HG02759 (cell line): ENCODE results near the gene CAST.

Source experiments
- ATAC-seq: cut with Tn5 transposase; IDR thresholded peaks from one replicate; pipeline ENCODE4 v1.9.1; 2021; ENCODE audit warnings: mild to moderate bottlenecking, moderate library complexity; ENCODE audit not compliant: unreplicated experiment

CAST gene

DNA sequence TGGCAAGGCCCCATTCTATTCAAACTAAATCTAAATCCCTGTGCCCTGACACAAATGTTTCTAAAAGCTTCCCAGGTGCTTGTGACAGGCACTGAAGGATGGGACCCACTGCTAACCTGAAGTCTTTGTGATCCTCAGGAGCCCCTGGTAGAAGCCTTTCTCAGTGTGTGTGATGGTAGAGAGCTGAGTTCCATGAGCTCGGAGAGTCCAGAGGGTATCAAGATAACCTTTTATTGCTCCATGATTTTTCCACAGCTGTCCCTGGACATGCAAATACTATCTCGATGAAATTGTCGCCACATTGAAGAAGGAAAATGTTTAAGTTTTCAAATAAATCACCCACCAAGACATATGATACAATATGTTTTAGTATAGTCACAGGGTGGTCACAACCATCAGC, 7.7 kb downstream of the CAST start:
- no peak for ATAC-seq

DNA sequence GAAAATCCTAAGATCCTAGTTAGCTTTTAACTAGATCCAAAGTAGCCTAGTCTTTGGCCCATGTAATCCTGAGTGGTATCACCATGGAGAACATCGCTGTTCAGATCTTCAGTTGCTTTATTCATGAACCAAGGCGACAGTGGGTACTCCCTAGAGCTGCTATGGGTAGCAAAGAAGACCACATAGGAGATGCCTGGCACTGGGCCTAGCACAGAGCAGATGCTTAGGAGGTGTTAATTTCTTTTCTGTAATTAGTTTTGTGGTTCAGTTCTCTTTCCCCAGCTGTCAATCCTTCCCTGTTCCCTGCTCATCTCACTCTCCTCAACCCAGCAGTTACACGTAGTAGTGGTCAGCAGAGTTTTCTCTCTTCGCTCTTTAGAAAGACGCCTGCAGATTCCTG, 9.3 kb downstream of the CAST start:
- no peak for ATAC-seq

GRCh38 chr5:96673127-96673526, 11.0 kb downstream of the CAST start:
- ATAC-seq = no peak

DNA sequence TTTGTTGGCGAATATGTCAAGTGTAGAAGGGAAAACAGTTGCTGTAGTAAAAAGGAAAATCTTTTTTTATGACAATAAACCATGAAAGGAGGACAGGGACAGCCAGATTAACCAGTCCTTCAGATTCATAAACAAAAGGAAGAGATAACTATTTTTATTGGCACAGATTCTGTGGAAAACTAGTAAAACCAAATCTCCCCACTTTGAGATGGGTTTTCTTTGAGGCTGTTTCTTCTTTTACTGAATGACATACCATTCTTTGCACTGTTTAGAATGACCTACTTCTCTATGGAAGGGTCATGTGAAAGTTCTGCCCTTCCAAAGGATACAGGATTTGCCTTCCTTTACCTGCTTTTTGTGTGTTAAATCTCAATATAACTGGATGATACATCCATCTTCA, 13.7 kb downstream of the CAST start:
- ATAC-seq = no peak

DNA sequence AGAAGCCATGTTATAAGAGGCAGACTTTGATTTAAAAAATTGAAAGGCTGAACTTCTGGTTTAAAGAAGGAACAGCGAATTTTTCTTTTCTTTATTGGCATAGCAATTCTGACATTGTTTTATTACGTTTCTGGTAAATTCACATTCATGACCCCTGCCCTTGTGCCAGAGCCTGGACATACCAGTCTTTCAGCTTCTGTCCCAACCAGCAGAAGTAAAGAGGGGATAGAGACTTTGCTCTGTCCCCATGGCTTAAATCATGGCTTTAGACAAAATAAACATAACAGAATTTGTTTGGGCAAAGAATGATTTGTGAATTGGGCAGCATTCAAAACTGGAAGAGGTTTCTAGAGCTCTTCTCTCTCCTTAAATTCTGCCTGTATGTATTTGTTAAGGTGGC, 15.3 kb downstream of the CAST start:
- no peak for ATAC-seq

GRCh38 chr5:96679293-96679692, 17.1 kb downstream of the CAST start:
- no peak for ATAC-seq

- no peak for ATAC-seq
Observed at GRCh38 chr5:96680759-96681470, 18.7 kb downstream of the CAST start.

GRCh38 chr5:96683392-96683791, 21.2 kb downstream of the CAST start:
- ATAC-seq = no peak

DNA sequence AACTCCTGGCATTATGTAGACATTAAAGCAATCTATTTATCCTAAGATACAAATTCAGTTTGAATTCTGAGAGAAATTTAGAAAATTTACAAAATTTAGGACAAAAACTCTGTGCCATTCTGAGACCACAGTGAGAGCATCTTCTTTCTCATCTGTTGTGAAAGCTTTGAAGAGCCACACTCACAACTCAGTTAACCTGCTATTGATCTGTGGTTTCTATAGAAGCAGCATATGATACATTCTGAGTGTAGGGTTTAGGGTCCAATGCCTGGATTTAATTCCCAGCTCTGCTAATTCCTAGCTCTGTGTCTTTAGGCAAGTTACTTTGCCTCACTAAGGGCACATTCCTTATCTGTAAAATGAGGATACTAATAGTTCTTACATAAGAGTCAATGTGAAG, 21.6 kb downstream of the CAST start:
- ATAC-seq = no peak

DNA sequence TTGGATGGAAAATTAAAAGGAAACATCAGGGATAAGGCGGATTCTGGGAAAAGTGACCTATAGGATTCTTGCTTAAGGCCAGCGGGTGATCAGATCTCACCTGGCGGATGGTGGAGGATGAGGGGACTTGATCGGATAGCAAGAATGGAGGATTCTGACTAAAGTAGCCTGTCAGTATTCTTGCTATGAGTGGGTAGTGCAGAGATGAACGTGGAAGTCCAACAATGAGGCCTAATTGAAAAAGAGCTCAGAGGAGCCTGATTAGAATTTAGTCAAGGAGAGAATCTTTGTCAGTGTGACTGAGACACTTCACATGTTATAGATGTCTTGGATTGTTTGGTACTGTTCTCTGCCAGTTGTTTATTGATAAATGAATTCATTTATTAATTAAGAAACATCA, 24.9 kb downstream of the CAST start:
- ATAC-seq = peak; percentile 40

GRCh38 chr5:96687812-96688453, 25.8 kb downstream of the CAST start:
- peak; percentile 86 for ATAC-seq

GRCh38 chr5:96690861-96691260, 28.7 kb downstream of the CAST start:
- no peak for ATAC-seq

GRCh38 chr5:96691503-96692303, 29.5 kb downstream of the CAST start:
- no peak for ATAC-seq

DNA sequence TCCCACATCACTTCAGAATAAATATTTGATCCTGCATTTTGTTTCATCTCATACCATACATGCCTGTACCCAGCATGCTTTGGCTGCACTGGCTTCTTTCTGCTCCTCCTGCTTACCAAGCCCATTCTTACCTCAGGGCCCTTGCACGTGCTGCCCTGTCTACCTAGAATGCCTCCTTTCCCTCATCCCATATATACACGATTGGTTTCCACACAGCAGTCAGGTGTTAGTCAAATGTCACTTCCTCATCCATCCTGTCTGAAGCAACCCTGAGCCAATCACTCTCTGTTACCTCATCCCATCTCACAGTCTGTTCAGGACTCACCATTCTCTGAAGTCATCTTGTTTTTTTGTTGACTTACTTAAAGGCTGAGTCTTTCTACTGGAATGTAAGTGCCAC, 30.3 kb downstream of the CAST start:
- no peak for ATAC-seq

DNA sequence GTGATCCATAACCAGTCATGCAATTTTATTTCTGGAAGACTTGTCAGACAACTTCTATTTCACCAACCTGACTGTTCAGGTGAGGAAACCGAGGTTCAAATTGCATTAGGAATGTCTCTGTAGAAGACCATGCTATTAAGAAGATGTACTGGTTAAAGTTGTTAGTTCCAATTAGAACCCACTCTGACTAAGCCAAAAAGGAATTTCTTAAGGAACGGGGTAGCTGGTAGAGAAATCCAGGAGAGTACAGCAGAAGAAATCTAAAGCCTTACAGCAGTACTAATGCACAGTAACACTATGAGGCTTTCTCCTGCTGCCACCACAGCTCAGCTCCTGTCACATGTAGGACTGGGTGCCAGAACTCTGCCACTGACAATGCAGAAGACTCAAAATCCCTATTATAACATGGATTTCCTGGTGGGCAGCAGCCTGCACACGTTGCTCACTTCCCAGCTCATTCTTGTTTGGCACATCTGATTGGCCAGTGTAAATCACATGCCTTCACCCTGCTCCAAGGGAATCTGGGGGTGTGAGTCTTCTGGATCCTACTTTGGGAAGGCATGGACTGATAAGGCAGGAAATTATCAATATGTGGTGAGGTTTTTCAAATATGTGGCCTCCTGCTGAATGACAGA, 37.1 kb downstream of the CAST start:
- ATAC-seq = no peak

GRCh38 chr5:96702503-96703383, 40.6 kb downstream of the CAST start:
- ATAC-seq = peak; percentile 71

DNA sequence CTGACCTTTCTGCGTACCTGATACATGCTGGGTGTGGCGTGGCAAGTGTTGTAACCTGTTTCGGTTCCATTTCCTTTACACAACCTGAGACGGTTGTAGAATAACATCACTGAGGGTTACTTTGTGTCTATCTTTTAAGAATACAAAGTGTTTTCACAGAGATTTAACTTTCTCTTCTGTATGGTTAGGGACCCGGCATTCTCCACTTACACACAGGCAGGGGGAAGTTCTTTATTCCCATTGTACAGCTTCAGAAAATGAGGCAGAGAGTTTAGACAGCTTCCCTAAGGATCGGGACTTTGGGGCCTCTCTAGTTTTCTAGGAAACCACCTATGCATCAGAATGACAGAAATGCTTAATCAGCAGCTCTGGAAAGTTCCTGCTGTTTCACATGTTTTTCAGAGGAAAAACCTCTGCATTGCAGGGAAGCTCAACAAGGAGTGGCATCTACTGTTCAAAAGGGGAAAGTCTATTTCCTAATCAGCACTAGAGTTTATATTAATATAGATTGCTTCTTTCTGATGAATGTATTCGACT, 41.3 kb downstream of the CAST start:
- peak; percentile 68 for ATAC-seq

DNA sequence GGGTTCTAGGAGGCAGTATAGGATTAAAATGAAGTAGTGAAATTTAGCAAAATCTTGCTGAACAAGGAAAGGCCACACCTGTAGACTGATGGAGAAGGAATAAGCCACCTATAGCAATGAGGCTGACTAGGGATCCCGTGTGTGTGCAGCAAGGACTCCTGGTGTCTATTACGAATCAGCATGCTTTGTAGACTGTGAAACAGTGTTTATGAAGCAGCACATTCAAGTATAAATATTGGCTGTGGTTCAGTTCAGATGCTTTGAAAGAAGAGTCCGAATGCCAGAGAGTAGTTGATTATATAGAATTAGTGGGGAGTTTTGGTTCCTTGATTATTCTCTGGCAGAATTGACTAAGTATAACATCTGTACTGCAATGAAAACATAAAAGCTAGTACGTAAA, 41.8 kb downstream of the CAST start:
- ATAC-seq = no peak

DNA sequence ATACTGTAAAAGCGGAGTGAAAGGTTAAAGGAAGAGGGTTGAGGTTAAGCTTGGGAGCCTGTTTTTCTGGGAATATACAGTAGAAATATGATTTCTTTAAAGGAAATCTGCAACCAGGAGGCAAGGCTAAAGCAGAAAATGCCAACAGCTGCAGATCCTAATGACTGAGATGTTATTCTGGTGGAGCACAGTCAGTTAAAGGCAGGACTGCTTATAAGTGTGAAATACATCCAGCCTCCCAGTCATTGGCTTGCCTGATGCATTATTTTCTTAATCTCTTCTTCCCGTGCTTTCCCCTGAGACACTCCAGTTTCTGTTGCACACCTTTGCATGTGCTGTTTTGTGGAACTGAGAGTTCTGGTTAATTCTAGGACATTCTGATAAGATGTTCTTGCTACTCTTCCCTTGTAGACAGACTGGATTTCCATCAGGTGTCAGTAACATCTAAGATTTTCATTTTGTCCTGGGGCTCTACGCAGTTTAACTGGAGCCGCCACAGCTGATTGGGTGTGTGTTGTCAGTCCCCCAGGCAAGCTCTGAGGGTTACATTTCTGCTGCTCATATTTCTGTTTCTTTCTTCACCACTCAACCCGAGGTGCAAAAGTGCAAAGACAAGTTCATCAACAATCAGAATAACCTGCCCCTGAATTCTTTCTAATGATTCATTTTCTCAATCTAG, 44.4 kb downstream of the CAST start:
- no peak for ATAC-seq

- no peak for ATAC-seq
Observed at GRCh38 chr5:96708600-96708999, 46.4 kb downstream of the CAST start.
